Liver (tissue), 9 donors: ENCODE data around the gene PUS1. TPM values are rescaled to one million over a fixed set of nuclear protein-coding genes. Genes with fewer than 3 reads are reported as not detected.

Experiments used
- DNase-seq: peaks from one replicate; pipeline ENCODE4 v3.0.0-alpha.2; 2017; ENCODE audit warnings: low spot score
- H3K27ac ChIP-seq, 2 donors: one replicate each; pipeline ENCODE4 v1.7.0; 2013; ENCODE audit warnings: inconsistent platforms in 2 of 2, low read length in 2 of 2, control low read depth in 1 of 2, low read depth in 1 of 2, mild to moderate bottlenecking in 1 of 2
- H3K27me3 ChIP-seq, 4 donors: one replicate each; pipeline versions ENCODE4 v1.6.1 to v1.7.0; 2013; ENCODE audit warnings: low read length in 3 of 4, inconsistent platforms in 1 of 4, mild to moderate bottlenecking in 1 of 4, moderate library complexity in 1 of 4; ENCODE audit not compliant: control insufficient read depth in 4 of 4, insufficient read depth in 4 of 4
- H3K36me3 ChIP-seq, 4 donors: one replicate each; pipeline versions ENCODE4 v1.6.1 to v1.7.0; 2013; ENCODE audit warnings: low read length in 3 of 4, mild to moderate bottlenecking in 3 of 4, low read depth in 1 of 4, moderate library complexity in 1 of 4; ENCODE audit not compliant: control insufficient read depth in 4 of 4, insufficient read depth in 3 of 4
- H3K4me1 ChIP-seq, 4 donors: one replicate each; pipeline versions ENCODE4 v1.6.1 to v1.7.0; 2013; ENCODE audit warnings: low read length in 3 of 4, mild to moderate bottlenecking in 3 of 4, moderate library complexity in 1 of 4; ENCODE audit not compliant: control insufficient read depth in 4 of 4, insufficient read depth in 4 of 4
- H3K4me3 ChIP-seq, 3 donors: one replicate each; pipeline versions ENCODE4 v1.6.1 to v1.7.0; 2013; ENCODE audit warnings: low read length in 3 of 3, control low read depth in 1 of 3, low read depth in 1 of 3, mild to moderate bottlenecking in 1 of 3
- H3K9ac ChIP-seq, 2 donors: one replicate each; pipeline ENCODE4 v1.7.0; 2013; ENCODE audit warnings: low read length in 2 of 2, mild to moderate bottlenecking in 2 of 2, moderate library complexity in 2 of 2, control low read depth in 1 of 2, low read depth in 1 of 2
- H3K9me3 ChIP-seq, 4 donors: one replicate each; pipeline versions ENCODE4 v1.6.1 to v1.7.0; 2013; ENCODE audit warnings: low read length in 3 of 4; ENCODE audit not compliant: control insufficient read depth in 4 of 4
- EGR1 ChIP-seq, 2 donors: IDR thresholded peaks; 2 replicates each; pipeline ENCODE4 v1.6.1; 2016 to 2018; ENCODE audit warnings: antibody characterized with exemption in 2 of 2, low read depth in 2 of 2
- FOXA1 ChIP-seq: IDR thresholded peaks from 2 replicates; pipeline ENCODE4 v1.6.1; 2016; ENCODE audit warnings: antibody characterized with exemption
- FOXA2 ChIP-seq: IDR thresholded peaks from 2 replicates; pipeline ENCODE4 v1.6.1; 2016; ENCODE audit warnings: antibody characterized with exemption
- GABPA ChIP-seq, 2 donors: IDR thresholded peaks in 1 of 2; conservative IDR thresholded peaks in 1 of 2; 2 replicates each; pipeline ENCODE4 v1.6.1; 2016; ENCODE audit warnings: antibody characterized with exemption in 2 of 2, mild to moderate bottlenecking in 1 of 2, moderate library complexity in 1 of 2
- HNF4A ChIP-seq, 2 donors: conservative IDR thresholded peaks; 2 replicates each; pipeline ENCODE4 v1.6.1; 2016; ENCODE audit warnings: antibody characterized with exemption in 2 of 2, mild to moderate bottlenecking in 2 of 2
- HNF4G ChIP-seq: IDR thresholded peaks from 2 replicates; pipeline ENCODE4 v1.6.1; 2016; ENCODE audit warnings: antibody characterized with exemption
- JUND ChIP-seq, 2 donors: IDR thresholded peaks; 2 replicates each; pipeline ENCODE4 v1.6.1; 2016; ENCODE audit warnings: antibody characterized with exemption in 2 of 2
- RAD21 ChIP-seq, 2 donors: IDR thresholded peaks; 2 replicates each; pipeline ENCODE4 v1.6.1; 2016; ENCODE audit warnings: antibody characterized with exemption in 2 of 2, mild to moderate bottlenecking in 2 of 2
- RXRA ChIP-seq, 2 donors: IDR thresholded peaks; 2 replicates each; pipeline ENCODE4 v1.6.1; 2017 to 2018; ENCODE audit warnings: antibody characterized with exemption in 2 of 2, mild to moderate bottlenecking in 1 of 2
- SP1 ChIP-seq: IDR thresholded peaks from 2 replicates; pipeline ENCODE4 v1.6.1; 2018; ENCODE audit warnings: antibody characterized with exemption, mild to moderate bottlenecking
- TAF1 ChIP-seq: conservative IDR thresholded peaks from 2 replicates; pipeline ENCODE4 v1.6.1; 2016; ENCODE audit warnings: antibody characterized with exemption, mild to moderate bottlenecking
- YY1 ChIP-seq: IDR thresholded peaks from 2 replicates; pipeline ENCODE4 v1.6.1; 2016; ENCODE audit warnings: antibody characterized with exemption, mild to moderate bottlenecking
- WGBS: extraction: QIAGEN DNeasy Blood & Tissue Kit; methylation state at CpG from one replicate; pipeline ENCODE4 v1.1.7; 2013; 5-methylcytosine and 5-hydroxymethylcytosine counted together
- polyA plus RNA-seq, 2 donors: library from polyadenylated mRNA; stranded (reverse) in 1 of 2; unstranded in 1 of 2; fragments of 200-250 nt in 1 of 2; fragments of >200 nt in 1 of 2; fragmentation: Nextera tagmentation in 1 of 2; extraction: Ambion mirVana in 1 of 2; gene quantifications; one replicate each; pipeline versions ENCODE4 v1.2.1 to v1.2.3, GENCODE V29; 2013 to 2015
- total RNA-seq, 2 donors: library from RNA; depleted of rRNA; stranded (reverse); fragments of >200 nt; gene quantifications; one replicate each; pipeline ENCODE4 v1.2.3, GENCODE V29; 2014
- TF ChIP-seq, protein P1 (sequence below): IDR thresholded peaks from 2 replicates; pipeline ENCODE4 v1.6.1; 2016; ENCODE audit warnings: antibody characterized with exemption
- TF ChIP-seq, protein P2 (sequence below): IDR thresholded peaks from 2 replicates; pipeline ENCODE4 v1.6.1; 2016; ENCODE audit warnings: antibody characterized with exemption
- TF ChIP-seq, protein P3 (sequence below): IDR thresholded peaks from 2 replicates; pipeline ENCODE4 v1.6.1; 2016; ENCODE audit warnings: antibody characterized with exemption
- TF ChIP-seq, protein P4 (sequence below): fragments of 150-350 bp; IDR thresholded peaks from 2 replicates; pipeline ENCODE4 v1.5.1; 2017; ENCODE audit warnings: improper control_type of control experiment, low read depth, low read length; ENCODE audit not compliant: missing input control
- TF ChIP-seq, protein P5 (sequence below): IDR thresholded peaks from 2 replicates; pipeline ENCODE4 v1.6.1; 2016; ENCODE audit warnings: antibody characterized with exemption, mild to moderate bottlenecking
- donor health status: healthy.
- donor health status: healthy.
- donor health status: healthy.
- donor health status: healthy.
- donor health status: healthy.

Gene PUS1
- total and polyA plus RNA-seq, 4 donors, result 6.1 to 24.4 (median 10.7) TPM

DNA sequence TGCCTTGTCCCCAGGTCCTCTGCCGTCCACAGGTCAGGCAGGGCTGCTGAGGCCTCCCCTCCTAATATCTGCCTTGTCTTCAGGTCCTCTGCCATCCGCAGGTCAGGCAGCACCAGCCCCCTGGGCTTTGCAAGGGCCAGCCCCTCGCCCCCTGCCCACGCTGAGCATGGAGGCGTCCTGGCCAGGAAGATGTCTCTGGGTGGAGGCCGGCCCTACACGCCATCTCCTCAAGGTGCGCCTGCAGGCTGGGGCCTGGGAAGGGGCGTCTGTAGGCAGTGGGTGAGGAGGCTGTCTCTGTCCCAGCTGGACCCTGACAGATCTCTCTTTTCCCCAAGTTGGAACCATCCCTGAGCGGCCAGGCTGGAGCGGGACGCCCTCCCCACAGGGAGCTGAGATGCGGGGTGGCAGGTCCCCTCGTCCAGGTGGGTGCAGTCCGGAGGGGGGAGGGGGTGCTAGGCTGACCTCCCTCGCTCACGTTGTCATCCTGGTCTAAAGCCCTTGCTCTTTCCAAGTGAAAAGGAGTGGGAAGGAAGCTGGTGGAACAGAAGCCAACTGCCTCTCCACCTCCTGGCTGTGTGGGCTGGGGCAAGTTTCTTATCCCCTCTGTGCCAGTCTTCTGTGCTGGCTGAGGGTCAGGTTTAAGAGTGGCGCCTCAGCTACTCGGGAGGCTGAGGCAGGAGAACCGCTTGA is 13.9 kb upstream of the PUS1 start:
- no peak for DNase-seq
- WGBS, result 96% methylated on average over 20 of the region's 20 CpGs

DNA sequence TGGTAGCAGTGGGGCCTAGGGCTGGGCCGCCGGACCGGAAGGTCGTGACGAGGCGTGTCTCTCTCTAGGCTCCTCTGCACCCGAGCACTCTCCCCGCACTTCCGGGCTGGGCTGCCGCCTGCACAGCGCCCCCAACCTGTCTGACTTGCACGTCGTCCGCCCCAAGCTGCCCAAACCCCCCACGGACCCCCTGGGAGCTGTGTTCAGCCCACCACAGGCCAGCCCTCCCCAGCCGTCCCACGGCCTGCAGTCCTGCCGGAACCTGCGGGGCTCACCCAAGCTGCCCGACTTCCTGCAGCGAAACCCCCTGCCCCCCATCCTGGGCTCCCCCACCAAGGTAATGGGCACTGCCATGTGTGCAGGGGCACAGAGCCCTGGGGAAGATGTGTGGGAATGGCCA is 13.3 kb upstream of the PUS1 start:
- Histone ChIP-seq H3K4me3 (no peak overlapping the region), H3K9me3 (no peaks in the 10 kb centered on the region), H3K9ac (no peak overlapping the region), H3K36me3 (peaks cover 34 to 84% (median 50%) of the 10 kb centered on the region in 4 donors), H3K27me3 (no peaks in the 10 kb centered on the region), H3K4me1 (peaks cover 0 to 6% (median 0%) of the 10 kb centered on the region in 4 donors), H3K27ac (no peak overlapping the region)
- WGBS, result 96% methylated on average over 21 of the region's 21 CpGs
- DNase-seq, result no peak
- TF ChIP-seq RAD21 (IDR thresholded peaks at IDR 0.05) (no peak), HNF4A (conservative IDR thresholded peaks at IDR 0.05) (no peak), HNF4G (no peak), EGR1 (IDR thresholded peaks at IDR 0.05; ENCODE audit: low read depth in 2 of 2) (no peak), JUND (IDR thresholded peaks at IDR 0.05) (no peak), GABPA (IDR thresholded peaks at IDR 0.05 in 1 of 2, conservative IDR thresholded peaks at IDR 0.05 in 1 of 2) (no peak), FOXA2 (no peak), RXRA (IDR thresholded peaks at IDR 0.05) (no peak), SP1 (no peak), TAF1 (no peak), YY1 (no peak)
- TF ChIP-seq, protein P1, sequence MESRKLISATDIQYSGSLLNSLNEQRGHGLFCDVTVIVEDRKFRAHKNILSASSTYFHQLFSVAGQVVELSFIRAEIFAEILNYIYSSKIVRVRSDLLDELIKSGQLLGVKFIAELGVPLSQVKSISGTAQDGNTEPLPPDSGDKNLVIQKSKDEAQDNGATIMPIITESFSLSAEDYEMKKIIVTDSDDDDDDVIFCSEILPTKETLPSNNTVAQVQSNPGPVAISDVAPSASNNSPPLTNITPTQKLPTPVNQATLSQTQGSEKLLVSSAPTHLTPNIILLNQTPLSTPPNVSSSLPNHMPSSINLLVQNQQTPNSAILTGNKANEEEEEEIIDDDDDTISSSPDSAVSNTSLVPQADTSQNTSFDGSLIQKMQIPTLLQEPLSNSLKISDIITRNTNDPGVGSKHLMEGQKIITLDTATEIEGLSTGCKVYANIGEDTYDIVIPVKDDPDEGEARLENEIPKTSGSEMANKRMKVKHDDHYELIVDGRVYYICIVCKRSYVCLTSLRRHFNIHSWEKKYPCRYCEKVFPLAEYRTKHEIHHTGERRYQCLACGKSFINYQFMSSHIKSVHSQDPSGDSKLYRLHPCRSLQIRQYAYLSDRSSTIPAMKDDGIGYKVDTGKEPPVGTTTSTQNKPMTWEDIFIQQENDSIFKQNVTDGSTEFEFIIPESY, result no peak
- TF ChIP-seq, protein P2, sequence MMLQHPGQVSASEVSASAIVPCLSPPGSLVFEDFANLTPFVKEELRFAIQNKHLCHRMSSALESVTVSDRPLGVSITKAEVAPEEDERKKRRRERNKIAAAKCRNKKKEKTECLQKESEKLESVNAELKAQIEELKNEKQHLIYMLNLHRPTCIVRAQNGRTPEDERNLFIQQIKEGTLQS, result no peak
- TF ChIP-seq, protein P3, sequence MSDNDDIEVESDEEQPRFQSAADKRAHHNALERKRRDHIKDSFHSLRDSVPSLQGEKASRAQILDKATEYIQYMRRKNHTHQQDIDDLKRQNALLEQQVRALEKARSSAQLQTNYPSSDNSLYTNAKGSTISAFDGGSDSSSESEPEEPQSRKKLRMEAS, result no peak

More for the DNA sequence above, 13.9 kb upstream of the PUS1 start:
- Histone ChIP-seq H3K9me3 (no peaks in the 10 kb centered on the region), H3K27me3 (no peaks in the 10 kb centered on the region), H3K27ac (no peak overlapping the region), H3K4me1 (peaks cover 0 to 6% (median 0%) of the 10 kb centered on the region in 4 donors), H3K4me3 (no peak overlapping the region), H3K36me3 (peaks cover 33 to 84% (median 47%) of the 10 kb centered on the region in 4 donors), H3K9ac (no peak overlapping the region)
- TF ChIP-seq, protein P4, sequence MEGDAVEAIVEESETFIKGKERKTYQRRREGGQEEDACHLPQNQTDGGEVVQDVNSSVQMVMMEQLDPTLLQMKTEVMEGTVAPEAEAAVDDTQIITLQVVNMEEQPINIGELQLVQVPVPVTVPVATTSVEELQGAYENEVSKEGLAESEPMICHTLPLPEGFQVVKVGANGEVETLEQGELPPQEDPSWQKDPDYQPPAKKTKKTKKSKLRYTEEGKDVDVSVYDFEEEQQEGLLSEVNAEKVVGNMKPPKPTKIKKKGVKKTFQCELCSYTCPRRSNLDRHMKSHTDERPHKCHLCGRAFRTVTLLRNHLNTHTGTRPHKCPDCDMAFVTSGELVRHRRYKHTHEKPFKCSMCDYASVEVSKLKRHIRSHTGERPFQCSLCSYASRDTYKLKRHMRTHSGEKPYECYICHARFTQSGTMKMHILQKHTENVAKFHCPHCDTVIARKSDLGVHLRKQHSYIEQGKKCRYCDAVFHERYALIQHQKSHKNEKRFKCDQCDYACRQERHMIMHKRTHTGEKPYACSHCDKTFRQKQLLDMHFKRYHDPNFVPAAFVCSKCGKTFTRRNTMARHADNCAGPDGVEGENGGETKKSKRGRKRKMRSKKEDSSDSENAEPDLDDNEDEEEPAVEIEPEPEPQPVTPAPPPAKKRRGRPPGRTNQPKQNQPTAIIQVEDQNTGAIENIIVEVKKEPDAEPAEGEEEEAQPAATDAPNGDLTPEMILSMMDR, result no peak
- TF ChIP-seq FOXA2, result no peak
- TF ChIP-seq GABPA (IDR thresholded peaks at IDR 0.05 in 1 of 2, conservative IDR thresholded peaks at IDR 0.05 in 1 of 2), result no peak
- no peak for TF ChIP-seq TAF1
- TF ChIP-seq, protein P3, result no peak
- TF ChIP-seq FOXA1, result no peak
- TF ChIP-seq, protein P2, result no peak
- TF ChIP-seq, protein P5, sequence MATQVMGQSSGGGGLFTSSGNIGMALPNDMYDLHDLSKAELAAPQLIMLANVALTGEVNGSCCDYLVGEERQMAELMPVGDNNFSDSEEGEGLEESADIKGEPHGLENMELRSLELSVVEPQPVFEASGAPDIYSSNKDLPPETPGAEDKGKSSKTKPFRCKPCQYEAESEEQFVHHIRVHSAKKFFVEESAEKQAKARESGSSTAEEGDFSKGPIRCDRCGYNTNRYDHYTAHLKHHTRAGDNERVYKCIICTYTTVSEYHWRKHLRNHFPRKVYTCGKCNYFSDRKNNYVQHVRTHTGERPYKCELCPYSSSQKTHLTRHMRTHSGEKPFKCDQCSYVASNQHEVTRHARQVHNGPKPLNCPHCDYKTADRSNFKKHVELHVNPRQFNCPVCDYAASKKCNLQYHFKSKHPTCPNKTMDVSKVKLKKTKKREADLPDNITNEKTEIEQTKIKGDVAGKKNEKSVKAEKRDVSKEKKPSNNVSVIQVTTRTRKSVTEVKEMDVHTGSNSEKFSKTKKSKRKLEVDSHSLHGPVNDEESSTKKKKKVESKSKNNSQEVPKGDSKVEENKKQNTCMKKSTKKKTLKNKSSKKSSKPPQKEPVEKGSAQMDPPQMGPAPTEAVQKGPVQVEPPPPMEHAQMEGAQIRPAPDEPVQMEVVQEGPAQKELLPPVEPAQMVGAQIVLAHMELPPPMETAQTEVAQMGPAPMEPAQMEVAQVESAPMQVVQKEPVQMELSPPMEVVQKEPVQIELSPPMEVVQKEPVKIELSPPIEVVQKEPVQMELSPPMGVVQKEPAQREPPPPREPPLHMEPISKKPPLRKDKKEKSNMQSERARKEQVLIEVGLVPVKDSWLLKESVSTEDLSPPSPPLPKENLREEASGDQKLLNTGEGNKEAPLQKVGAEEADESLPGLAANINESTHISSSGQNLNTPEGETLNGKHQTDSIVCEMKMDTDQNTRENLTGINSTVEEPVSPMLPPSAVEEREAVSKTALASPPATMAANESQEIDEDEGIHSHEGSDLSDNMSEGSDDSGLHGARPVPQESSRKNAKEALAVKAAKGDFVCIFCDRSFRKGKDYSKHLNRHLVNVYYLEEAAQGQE, result no peak
- TF ChIP-seq HNF4A (conservative IDR thresholded peaks at IDR 0.05), result no peak
